Measurements from ENCODE around the gene ANO10.

ANO10 gene

DNA sequence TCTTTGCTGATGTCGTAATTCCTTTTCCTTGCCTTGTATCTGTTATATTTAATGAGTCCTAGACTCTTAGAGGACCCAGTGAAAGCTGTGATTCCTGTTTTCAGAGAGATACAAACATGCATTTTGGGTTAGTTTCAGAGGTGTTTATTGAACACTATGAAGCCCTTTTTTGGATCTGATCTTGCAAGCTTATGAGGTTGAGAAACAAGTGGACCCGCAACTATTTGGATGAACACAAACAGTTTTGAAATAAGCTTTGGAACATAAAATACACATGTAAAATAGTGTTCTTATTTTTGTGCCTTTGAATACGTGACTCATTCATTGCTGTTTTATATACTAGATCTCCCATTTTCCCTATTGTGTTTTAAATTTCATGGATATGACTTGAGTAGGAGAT lies 302.0 kb downstream of the ANO10 start:
- CTCF ChIA-PET, result interaction anchor here (0.6 to 1.2 kb wide), 2 partner anchors 12 to 541 kb away, joined by 3 to 4 read pairs; no protein-coding TSS in a partner anchor
- TF ChIP-seq GLIS2 (tag by site-specific recombination; IDR thresholded peaks at IDR 0.05), result no peak
- no peak for TF ChIP-seq ZNF184 (tag by site-specific recombination; IDR thresholded peaks at IDR 0.05)
- no peak for TF ChIP-seq ZNF223 (tag by site-specific recombination; IDR thresholded peaks at IDR 0.05)
- TF ChIP-seq ZNF311 (tag by site-specific recombination; IDR thresholded peaks at IDR 0.05; ENCODE audit: borderline replicate concordance), result no peak
- no peak for TF ChIP-seq EGR2 (tag by site-specific recombination; IDR thresholded peaks at IDR 0.05; ENCODE audit: low read depth)
- H3K27ac ChIP-seq (ENCODE audit: extremely low read depth, low read depth, low read length), result no peak overlapping the region
- H3K9me3 ChIP-seq (ENCODE audit: control insufficient read depth, insufficient read depth, low read depth, low read length), result no peaks in the 10 kb centered on the region
- H3K36me3 ChIP-seq (ENCODE audit: control insufficient read depth in 2 of 2, insufficient read depth in 1 of 2, low read length in 2 of 2), result no peaks in the 10 kb centered on the region
- POLR2A ChIA-PET, result no interaction called here
- no peak overlapping the region for H3K4me3 ChIP-seq (ENCODE audit: low read depth, low read length)
- H3K4me1 ChIP-seq (ENCODE audit: control insufficient read depth, insufficient read depth, low read length), result no peaks in the 10 kb centered on the region; the same call in 1 of the 2 replicates

DNA sequence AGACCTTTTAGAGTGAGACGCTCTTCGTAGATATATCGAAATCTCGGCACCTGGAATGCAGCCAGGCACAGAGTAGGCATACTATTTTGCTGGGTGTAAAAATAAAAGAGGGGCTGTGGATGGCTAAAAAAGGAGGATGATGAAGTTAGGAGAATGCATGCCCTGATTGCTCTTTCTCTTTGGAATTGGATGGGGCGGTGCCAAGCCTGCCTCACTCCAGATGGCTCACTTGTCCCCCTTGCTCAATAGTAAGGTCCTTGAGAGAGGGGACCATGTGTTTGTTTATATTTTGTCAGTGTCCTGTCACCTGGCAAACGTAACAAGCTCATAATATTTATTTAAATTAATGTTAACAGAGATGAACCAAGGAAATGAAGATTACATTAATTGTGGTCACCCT lies 302.4 kb downstream of the ANO10 start:
- ChIA-PET POLR2A (no interaction called here), CTCF (interaction anchor here (0.6 to 1.2 kb wide), 2 partner anchors 12 to 540 kb away, joined by 3 to 4 read pairs; no protein-coding TSS in a partner anchor)
- TF ChIP-seq ZNF157 (tag by site-specific recombination; IDR thresholded peaks at IDR 0.05) (no peak), ZNF624 (tag by site-specific recombination; IDR thresholded peaks at IDR 0.05) (no peak), ZNF654 (tag by site-specific recombination; IDR thresholded peaks at IDR 0.05; ENCODE audit: low read depth) (no peak), ZNF404 (tag by site-specific recombination; IDR thresholded peaks at IDR 0.05) (no peak), ZNF600 (tag by site-specific recombination; IDR thresholded peaks at IDR 0.05) (no peak), ZNF114 (tag by site-specific recombination; IDR thresholded peaks at IDR 0.05) (no peak), ZNF843 (tag by site-specific recombination; IDR thresholded peaks at IDR 0.05) (no peak), GLI4 (tag by site-specific recombination; IDR thresholded peaks at IDR 0.05) (no peak), ZNF571 (tag by site-specific recombination; IDR thresholded peaks at IDR 0.05) (no peak), ZNF629 (tag by site-specific recombination; IDR thresholded peaks at IDR 0.05) (no peak), ZNF433 (tag by site-specific recombination; IDR thresholded peaks at IDR 0.05; ENCODE audit: low read depth) (no peak), ZNF311 (tag by site-specific recombination; IDR thresholded peaks at IDR 0.05; ENCODE audit: borderline replicate concordance) (no peak), ZXDB (tag by site-specific recombination; IDR thresholded peaks at IDR 0.05) (no peak), ZBTB8A (tag by site-specific recombination; IDR thresholded peaks at IDR 0.05) (no peak), ZNF585B (tag by site-specific recombination; IDR thresholded peaks at IDR 0.05) (no peak), SP3 (tag by site-specific recombination; IDR thresholded peaks at IDR 0.05) (no peak)
- TF ChIP-seq, protein P1, sequence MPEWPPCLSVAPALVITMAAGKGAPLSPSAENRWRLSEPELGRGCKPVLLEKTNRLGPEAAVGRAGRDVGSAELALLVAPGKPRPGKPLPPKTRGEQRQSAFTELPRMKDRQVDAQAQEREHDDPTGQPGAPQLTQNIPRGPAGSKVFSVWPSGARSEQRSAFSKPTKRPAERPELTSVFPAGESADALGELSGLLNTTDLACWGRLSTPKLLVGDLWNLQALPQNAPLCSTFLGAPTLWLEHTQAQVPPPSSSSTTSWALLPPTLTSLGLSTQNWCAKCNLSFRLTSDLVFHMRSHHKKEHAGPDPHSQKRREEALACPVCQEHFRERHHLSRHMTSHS (tag by site-specific recombination; IDR thresholded peaks at IDR 0.05), result no peak
- TF ChIP-seq, protein P2, sequence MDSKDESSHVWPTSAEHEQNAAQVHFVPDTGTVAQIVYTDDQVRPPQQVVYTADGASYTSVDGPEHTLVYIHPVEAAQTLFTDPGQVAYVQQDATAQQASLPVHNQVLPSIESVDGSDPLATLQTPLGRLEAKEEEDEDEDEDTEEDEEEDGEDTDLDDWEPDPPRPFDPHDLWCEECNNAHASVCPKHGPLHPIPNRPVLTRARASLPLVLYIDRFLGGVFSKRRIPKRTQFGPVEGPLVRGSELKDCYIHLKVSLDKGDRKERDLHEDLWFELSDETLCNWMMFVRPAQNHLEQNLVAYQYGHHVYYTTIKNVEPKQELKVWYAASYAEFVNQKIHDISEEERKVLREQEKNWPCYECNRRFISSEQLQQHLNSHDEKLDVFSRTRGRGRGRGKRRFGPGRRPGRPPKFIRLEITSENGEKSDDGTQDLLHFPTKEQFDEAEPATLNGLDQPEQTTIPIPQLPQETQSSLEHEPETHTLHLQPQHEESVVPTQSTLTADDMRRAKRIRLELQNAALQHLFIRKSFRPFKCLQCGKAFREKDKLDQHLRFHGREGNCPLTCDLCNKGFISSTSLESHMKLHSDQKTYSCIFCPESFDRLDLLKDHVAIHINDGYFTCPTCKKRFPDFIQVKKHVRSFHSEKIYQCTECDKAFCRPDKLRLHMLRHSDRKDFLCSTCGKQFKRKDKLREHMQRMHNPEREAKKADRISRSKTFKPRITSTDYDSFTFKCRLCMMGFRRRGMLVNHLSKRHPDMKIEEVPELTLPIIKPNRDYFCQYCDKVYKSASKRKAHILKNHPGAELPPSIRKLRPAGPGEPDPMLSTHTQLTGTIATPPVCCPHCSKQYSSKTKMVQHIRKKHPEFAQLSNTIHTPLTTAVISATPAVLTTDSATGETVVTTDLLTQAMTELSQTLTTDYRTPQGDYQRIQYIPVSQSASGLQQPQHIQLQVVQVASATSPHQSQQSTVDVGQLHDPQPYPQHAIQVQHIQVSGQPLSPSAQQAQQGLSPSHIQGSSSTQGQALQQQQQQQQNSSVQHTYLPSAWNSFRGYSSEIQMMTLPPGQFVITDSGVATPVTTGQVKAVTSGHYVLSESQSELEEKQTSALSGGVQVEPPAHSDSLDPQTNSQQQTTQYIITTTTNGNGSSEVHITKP (tag by site-specific recombination; IDR thresholded peaks at IDR 0.05), result no peak
- TF ChIP-seq, protein P3, sequence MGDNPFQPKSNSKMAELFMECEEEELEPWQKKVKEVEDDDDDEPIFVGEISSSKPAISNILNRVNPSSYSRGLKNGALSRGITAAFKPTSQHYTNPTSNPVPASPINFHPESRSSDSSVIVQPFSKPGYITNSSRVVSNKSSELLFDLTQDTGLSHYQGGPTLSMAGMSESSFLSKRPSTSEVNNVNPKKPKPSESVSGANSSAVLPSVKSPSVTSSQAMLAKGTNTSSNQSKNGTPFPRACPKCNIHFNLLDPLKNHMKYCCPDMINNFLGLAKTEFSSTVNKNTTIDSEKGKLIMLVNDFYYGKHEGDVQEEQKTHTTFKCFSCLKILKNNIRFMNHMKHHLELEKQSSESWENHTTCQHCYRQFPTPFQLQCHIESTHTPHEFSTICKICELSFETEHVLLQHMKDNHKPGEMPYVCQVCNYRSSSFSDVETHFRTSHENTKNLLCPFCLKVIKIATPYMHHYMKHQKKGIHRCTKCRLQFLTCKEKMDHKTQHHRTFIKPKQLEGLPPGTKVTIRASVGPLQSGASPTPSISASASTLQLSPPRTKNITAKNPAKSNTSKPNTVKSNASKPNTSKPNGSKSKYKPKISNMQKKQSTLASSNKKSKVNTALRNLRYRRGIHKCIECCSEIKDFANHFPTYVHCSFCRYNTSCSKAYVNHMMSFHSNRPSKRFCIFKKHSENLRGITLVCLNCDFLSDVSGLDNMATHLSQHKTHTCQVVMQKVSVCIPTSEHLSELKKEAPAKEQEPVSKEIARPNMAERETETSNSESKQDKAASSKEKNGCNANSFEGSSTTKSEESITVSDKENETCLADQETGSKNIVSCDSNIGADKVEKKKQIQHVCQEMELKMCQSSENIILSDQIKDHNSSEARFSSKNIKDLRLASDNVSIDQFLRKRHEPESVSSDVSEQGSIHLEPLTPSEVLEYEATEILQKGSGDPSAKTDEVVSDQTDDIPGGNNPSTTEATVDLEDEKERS (tag by site-specific recombination; IDR thresholded peaks at IDR 0.05), result no peak
- no peaks in the 10 kb centered on the region; the same call in 1 of the 2 replicates for H3K4me1 ChIP-seq (ENCODE audit: control insufficient read depth, insufficient read depth, low read length)
- H3K27ac ChIP-seq (ENCODE audit: extremely low read depth, low read depth, low read length), result no peak overlapping the region
- H3K4me3 ChIP-seq (ENCODE audit: low read depth, low read length), result no peak overlapping the region
- no peaks in the 10 kb centered on the region for H3K9me3 ChIP-seq (ENCODE audit: control insufficient read depth, insufficient read depth, low read depth, low read length)
- H3K36me3 ChIP-seq (ENCODE audit: control insufficient read depth in 2 of 2, insufficient read depth in 1 of 2, low read length in 2 of 2), result no peaks in the 10 kb centered on the region
